GM11168 (cell line): ENCODE results near the gene PPP4R2.
"Not testable (repeated sequence)": the region's sequence is repeated elsewhere in the genome, so short reads cannot be mapped to it uniquely, and the experiment has no call there.

Experiments used
- in situ Hi-C: fragments of 300-500 bp; cut with MboI; formaldehyde crosslinking; loops from one replicate; pipeline ENCODE4 v1.12.0; 2022; ENCODE audit warnings: low sequenced_read_pairs; ENCODE audit not compliant: unreplicated experiment

The PPP4R2 gene

GRCh38 chr3:73066243-73066642 lies 69.6 kb downstream of the PPP4R2 start:
- in situ Hi-C loops = not testable (repeated sequence)

- in situ Hi-C loops = no loop called here
Measured at GRCh38 chr3:73068419-73068818, 71.8 kb downstream of the PPP4R2 start.

- in situ Hi-C loops = no loop called here
Measured at GRCh38 chr3:73069187-73069586, 72.6 kb downstream of the PPP4R2 start.

GRCh38 chr3:73069775-73070444 lies 73.3 kb downstream of the PPP4R2 start:
- in situ Hi-C loops = loop anchor here (5.0 kb wide), 1 partner anchor 128 kb away; no protein-coding TSS in a partner anchor

- in situ Hi-C loops = loop anchor here (5.0 kb wide), 1 partner anchor 129 kb away; no protein-coding TSS in a partner anchor
Measured at GRCh38 chr3:73070675-73071575, 74.3 kb downstream of the PPP4R2 start.

GRCh38 chr3:73071952-73072351 lies 75.3 kb downstream of the PPP4R2 start:
- in situ Hi-C loops = loop anchor here (5.0 kb wide), 1 partner anchor 130 kb away; no protein-coding TSS in a partner anchor

- in situ Hi-C loops = loop anchor here (5.0 kb wide), 1 partner anchor 130 kb away; no protein-coding TSS in a partner anchor
Measured at GRCh38 chr3:73072634-73073033, 76.0 kb downstream of the PPP4R2 start.

- in situ Hi-C loops = loop anchor here (5.0 kb wide), 1 partner anchor 131 kb away; no protein-coding TSS in a partner anchor
Measured at GRCh38 chr3:73073091-73073707, 76.6 kb downstream of the PPP4R2 start.

- in situ Hi-C loops = loop anchor here (5.0 to 25.0 kb wide), 4 partner anchors 132 to 1362 kb away; no protein-coding TSS in a partner anchor
Measured at GRCh38 chr3:73074781-73075180, 78.2 kb downstream of the PPP4R2 start.

GRCh38 chr3:73080216-73080966 lies 83.8 kb downstream of the PPP4R2 start:
- in situ Hi-C loops = loop anchor here (25.0 kb wide), 3 partner anchors 418 to 1368 kb away; no protein-coding TSS in a partner anchor

- in situ Hi-C loops = loop anchor here (25.0 kb wide), 3 partner anchors 419 to 1369 kb away; no protein-coding TSS in a partner anchor
Measured at GRCh38 chr3:73081140-73081539, 84.5 kb downstream of the PPP4R2 start.

GRCh38 chr3:73084170-73084569 lies 87.6 kb downstream of the PPP4R2 start:
- in situ Hi-C loops = loop anchor here (25.0 kb wide), 3 partner anchors 422 to 1372 kb away; no protein-coding TSS in a partner anchor

- in situ Hi-C loops = loop anchor here (25.0 kb wide), 3 partner anchors 424 to 1374 kb away; no protein-coding TSS in a partner anchor
Measured at GRCh38 chr3:73086071-73086494, 89.5 kb downstream of the PPP4R2 start.

- in situ Hi-C loops = loop anchor here (25.0 kb wide), 3 partner anchors 432 to 1382 kb away; no protein-coding TSS in a partner anchor
Measured at GRCh38 chr3:73094129-73094528, 97.5 kb downstream of the PPP4R2 start.

GRCh38 chr3:73094951-73095350 lies 98.3 kb downstream of the PPP4R2 start:
- in situ Hi-C loops = loop anchor here (5.0 to 25.0 kb wide), 4 partner anchors 407 to 1383 kb away; no protein-coding TSS in a partner anchor

- in situ Hi-C loops = loop anchor here (5.0 to 25.0 kb wide), 4 partner anchors 406 to 1384 kb away; no protein-coding TSS in a partner anchor
Measured at GRCh38 chr3:73096169-73096568, 99.6 kb downstream of the PPP4R2 start.

- in situ Hi-C loops = loop anchor here (5.0 to 25.0 kb wide), 4 partner anchors 404 to 1386 kb away; no protein-coding TSS in a partner anchor
Measured at GRCh38 chr3:73098026-73098425, 101.4 kb downstream of the PPP4R2 start.

GRCh38 chr3:73098873-73099272 lies 102.3 kb downstream of the PPP4R2 start:
- in situ Hi-C loops = loop anchor here (5.0 to 25.0 kb wide), 4 partner anchors 403 to 1387 kb away; no protein-coding TSS in a partner anchor
